EH (cell line): ENCODE measurements around the gene NFIX.

Experiments used
- DNase-seq: peaks from one replicate; pipeline ENCODE4 v3.0.0-alpha.2; 2015; ENCODE audit warnings: low read depth

Gene NFIX

GRCh38 chr19:13128583-13128982, 133.3 kb downstream of the NFIX start:
- DNase-seq, result no peak

DNA sequence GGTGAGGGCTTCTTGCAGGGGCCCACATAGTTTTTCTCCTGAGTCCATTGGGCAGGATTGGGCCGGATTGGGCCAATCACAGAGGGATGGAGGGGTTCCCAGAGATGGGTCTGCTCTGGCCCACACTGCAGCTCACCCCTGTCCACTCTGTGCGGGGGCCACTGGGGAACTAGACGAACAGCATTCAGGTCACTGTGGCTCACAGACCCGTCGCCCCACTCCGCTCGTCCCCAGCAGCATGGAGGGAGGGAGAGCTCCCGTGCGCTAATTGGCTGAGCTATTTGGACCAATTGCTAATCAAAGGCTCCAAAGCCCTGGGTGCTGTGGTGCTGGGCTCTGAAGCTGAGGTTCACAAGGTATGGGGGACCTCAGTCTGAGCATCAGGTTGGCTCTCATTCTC, 134.1 kb downstream of the NFIX start:
- no peak for DNase-seq

GRCh38 chr19:13130886-13131490, 135.7 kb downstream of the NFIX start:
- no peak for DNase-seq

- peak; percentile 87 for DNase-seq
These were observed 137.4 kb downstream of the NFIX start for GRCh38 chr19:13132471-13133180.

- no peak for DNase-seq
These were observed 138.1 kb downstream of the NFIX start for GRCh38 chr19:13133241-13133870.

- DNase-seq, result no peak
These were observed 139.4 kb downstream of the NFIX start for GRCh38 chr19:13134626-13135025.

DNA sequence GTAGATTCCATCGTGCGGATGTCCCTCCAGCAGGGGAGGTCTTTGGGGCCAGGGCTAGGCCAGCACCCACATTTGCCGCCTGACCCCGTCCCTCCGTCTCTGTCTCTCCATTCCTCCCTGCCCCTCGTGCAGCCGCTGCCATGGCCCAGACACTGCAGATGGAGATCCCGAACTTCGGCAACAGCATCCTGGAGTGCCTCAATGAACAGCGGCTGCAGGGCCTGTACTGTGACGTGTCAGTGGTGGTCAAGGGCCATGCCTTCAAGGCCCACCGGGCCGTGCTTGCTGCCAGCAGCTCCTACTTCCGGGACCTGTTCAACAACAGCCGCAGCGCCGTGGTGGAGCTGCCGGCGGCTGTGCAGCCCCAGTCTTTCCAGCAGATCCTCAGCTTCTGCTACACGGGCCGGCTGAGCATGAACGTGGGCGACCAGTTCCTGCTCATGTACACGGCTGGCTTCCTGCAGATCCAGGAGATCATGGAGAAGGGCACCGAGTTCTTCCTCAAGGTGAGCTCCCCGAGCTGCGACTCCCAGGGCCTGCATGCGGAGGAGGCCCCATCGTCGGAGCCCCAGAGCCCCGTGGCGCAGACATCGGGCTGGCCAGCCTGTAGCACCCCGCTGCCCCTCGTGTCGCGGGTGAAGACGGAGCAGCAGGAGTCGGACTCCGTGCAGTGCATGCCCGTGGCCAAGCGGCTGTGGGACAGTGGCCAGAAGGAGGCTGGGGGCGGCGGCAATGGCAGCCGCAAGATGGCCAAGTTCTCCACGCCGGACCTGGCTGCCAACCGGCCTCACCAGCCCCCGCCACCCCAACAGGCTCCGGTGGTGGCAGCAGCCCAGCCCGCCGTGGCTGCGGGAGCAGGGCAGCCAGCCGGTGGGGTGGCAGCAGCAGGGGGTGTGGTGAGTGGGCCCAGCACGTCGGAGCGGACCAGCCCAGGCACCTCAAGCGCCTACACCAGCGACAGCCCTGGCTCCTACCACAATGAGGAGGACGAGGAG, 140.1 kb downstream of the NFIX start:
- no peak for DNase-seq

DNA sequence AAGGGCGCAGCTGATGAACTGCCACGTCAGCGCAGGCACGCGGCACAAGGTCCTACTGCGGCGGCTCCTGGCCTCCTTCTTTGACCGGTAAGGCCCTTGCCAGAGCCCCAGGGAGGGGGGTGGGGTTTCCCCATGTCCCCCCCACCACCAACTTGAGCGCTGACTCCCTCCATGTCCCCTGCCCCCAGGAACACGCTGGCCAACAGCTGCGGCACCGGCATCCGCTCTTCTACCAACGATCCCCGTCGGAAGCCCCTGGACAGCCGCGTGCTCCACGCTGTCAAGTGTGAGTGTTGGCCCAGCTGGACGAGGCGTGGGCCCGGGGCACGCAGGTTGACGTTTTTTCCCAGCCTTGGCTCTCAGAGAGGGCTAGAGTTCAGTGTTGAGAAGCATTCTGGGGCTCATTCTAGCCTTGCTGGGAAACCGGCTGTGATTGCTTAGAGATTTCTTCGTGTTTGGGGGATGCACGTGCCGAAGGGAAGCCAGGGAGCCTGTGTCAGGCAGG, 142.1 kb downstream of the NFIX start:
- no peak for DNase-seq

GRCh38 chr19:13138171-13138915, 143.1 kb downstream of the NFIX start:
- DNase-seq, result no peak

GRCh38 chr19:13138916-13139198, 143.6 kb downstream of the NFIX start:
- no peak for DNase-seq

- DNase-seq, result no peak
These were observed 144.5 kb downstream of the NFIX start for GRCh38 chr19:13139633-13140311.

GRCh38 chr19:13146763-13147563, 151.7 kb downstream of the NFIX start:
- DNase-seq, result peak; percentile 37
